Coronary artery (tissue), 2 donors: Measurements from ENCODE around the gene GPRIN3.

ENCODE experiments used
- DNase-seq: peaks from one replicate; pipeline ENCODE4 v3.0.0-alpha.2; 2017; ENCODE audit warnings: low spot score
- H3K27ac ChIP-seq, 2 donors: fragments of 200-600 bp; sonication (generic); one replicate each; pipeline ENCODE4 v1.5.1; 2016 to 2019
- H3K4me3 ChIP-seq: fragments of 200-600 bp; sonication (generic); 2 replicates; pipeline ENCODE4 v1.5.1; 2016; ENCODE audit warnings: mild to moderate bottlenecking, moderate library complexity
- TF ChIP-seq, protein P1 (sequence below): fragments of 200-600 bp; sonication (generic); IDR thresholded peaks from one replicate; pipeline ENCODE4 v1.5.1; 2019; ENCODE audit warnings: antibody characterized with exemption

Gene GPRIN3

DNA sequence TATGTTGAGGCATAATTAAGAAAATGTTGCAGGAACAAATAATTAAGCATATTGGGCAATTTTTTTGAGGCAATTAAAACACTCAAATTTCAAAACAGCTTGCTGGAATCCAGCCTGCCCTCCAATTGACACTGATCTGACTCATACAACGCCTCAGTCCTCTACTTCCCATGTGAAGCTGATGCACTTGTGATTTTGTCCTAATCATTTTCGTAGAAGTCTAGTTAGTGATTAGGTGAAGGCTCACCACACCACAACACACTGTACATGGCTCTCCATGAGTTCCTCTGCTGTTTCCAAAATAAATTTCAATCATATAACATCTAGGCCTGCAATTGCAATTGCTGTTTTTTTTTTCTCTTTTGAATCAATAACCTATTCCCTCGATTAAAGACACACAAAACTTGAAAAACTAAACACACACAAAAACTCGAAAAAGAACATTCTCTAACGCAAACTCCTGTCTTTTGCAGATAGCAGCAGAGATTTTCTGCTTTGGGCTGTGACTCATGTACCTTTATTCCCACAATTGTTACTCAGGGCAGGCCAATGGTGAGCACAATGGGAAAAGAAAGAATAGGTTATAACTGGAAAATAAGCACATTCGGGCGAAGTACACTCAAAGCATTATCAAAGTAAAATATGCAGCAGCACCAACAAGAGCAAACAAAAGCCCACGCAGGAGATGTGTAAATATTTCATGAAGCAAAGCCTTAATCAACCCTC lies 1.7 kb downstream of the GPRIN3 start:
- TF ChIP-seq, protein P1, sequence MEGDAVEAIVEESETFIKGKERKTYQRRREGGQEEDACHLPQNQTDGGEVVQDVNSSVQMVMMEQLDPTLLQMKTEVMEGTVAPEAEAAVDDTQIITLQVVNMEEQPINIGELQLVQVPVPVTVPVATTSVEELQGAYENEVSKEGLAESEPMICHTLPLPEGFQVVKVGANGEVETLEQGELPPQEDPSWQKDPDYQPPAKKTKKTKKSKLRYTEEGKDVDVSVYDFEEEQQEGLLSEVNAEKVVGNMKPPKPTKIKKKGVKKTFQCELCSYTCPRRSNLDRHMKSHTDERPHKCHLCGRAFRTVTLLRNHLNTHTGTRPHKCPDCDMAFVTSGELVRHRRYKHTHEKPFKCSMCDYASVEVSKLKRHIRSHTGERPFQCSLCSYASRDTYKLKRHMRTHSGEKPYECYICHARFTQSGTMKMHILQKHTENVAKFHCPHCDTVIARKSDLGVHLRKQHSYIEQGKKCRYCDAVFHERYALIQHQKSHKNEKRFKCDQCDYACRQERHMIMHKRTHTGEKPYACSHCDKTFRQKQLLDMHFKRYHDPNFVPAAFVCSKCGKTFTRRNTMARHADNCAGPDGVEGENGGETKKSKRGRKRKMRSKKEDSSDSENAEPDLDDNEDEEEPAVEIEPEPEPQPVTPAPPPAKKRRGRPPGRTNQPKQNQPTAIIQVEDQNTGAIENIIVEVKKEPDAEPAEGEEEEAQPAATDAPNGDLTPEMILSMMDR: no peak
- DNase-seq: no peak
- H3K27ac ChIP-seq: peak overlapping the region in 1 of 2 donors; percentile 33

DNA sequence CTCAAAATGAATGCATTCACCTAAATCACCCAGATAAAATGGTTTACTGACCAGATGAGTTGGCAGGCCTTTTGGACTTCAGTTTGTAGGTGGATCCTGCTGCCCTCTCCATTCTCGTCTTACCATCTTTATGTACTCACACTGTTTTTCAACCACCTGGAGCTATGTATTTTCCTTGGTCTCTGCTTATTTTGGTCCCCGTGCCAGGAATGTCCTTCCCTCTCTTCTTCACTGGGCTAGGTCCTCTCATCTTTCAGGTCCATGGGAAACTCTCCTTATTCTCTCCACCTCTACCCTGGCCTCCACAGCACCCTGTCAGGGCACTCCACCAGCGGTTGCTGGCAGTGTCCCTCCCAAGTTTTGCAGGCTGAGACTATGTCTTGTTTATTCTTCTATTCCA lies 2.6 kb downstream of the GPRIN3 start:
- TF ChIP-seq, protein P1: no peak
- Histone ChIP-seq H3K4me3 (no peak overlapping the region), H3K27ac (no peak overlapping the region)
- no peak for DNase-seq

More for the DNA sequence above, 1.7 kb downstream of the GPRIN3 start:
- peak overlapping the region; percentile 74 for H3K4me3 ChIP-seq

DNA sequence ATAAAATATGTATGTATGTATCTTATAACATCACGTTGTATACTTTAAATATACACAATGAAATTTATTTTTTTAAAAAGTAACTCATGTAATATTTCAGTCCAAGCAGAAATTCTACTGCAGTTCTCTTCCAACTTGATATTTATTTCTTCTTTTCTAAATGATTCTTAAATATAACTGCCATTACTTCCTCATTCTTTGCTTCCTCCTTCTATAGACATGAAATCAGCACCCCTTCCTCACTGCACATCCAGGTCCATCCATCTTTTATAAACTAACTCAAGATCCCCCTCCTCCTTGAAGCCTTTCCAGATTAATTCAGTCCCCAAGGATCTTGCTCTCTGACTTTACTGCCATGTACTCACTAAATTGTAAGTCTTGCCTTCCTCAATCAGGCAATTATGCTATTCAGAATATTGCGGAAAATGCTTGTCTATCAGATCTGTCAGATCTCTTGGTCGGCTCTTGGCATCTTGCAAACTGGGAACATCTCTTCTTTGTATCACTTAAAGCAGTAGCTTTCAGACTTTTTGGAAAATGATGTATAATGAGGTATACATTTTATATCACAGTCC lies 3.7 kb downstream of the GPRIN3 start:
- TF ChIP-seq, protein P1: no peak
- Histone ChIP-seq H3K4me3 (no peak overlapping the region), H3K27ac (no peak overlapping the region)
- no peak for DNase-seq

DNA sequence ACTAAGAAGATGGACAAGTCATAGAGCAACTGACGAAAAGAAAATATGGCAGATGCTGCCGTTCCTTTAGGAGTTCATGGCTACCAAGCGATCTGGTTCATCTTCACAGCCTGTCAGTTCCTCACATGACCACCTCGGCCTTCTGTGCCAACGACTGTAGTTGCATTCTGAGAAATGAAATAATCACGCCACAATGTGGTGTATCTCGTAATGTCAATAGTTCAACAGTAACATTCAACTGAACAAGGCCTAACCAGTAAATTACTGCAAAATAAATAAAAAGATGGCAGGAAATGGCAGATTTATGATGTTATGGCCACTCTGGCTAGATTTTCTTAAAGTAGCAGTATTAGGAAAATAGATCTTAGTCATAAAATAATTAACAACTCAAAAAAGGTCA lies 4.4 kb downstream of the GPRIN3 start:
- H3K4me3 ChIP-seq: no peak overlapping the region
- DNase-seq: no peak

DNA sequence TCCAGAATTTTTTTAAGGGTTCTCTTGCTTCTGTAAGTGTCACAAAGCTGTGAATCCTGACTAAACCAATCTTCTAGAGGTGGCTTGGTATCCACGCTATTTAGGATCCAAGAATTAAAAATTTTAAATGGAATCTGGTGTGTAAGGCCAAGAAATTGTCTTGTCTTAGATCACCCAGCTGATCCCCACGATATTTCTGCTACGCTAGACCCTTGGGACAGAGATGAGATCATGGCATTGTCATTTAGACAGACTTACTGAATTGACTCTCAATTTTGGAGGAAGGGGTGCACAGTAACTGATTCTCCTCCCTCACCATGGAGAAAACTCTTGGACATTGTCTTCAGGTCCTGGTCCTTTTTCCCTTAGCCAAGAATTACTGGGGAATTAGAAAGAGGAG lies 5.7 kb downstream of the GPRIN3 start:
- DNase-seq: no peak
- TF ChIP-seq, protein P1: no peak
- no peak overlapping the region for H3K27ac ChIP-seq
- H3K4me3 ChIP-seq: no peak overlapping the region

More for the DNA sequence above, 4.4 kb downstream of the GPRIN3 start:
- no peak overlapping the region for H3K27ac ChIP-seq
- TF ChIP-seq, protein P1: no peak

DNA sequence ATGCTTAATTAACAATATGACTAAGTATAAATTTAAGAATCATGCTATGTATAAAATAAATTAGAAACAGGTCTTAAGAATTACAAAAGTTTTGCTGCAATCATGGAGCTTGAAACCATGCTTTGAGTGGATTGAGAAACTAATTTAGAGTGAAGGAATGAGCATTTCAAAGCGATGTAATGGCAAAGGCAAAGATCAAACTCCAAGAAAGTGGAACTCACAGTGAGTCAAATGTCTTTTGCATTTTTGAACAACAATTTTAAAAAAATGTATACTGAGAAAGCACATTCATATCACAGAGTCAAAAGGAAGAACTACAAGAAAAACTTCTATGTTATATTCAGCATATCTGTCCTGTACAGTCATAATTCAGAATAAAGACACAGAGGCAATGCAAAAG lies 6.6 kb downstream of the GPRIN3 start:
- TF ChIP-seq, protein P1: no peak
- Histone ChIP-seq H3K27ac (no peak overlapping the region), H3K4me3 (no peak overlapping the region)
- no peak for DNase-seq

DNA sequence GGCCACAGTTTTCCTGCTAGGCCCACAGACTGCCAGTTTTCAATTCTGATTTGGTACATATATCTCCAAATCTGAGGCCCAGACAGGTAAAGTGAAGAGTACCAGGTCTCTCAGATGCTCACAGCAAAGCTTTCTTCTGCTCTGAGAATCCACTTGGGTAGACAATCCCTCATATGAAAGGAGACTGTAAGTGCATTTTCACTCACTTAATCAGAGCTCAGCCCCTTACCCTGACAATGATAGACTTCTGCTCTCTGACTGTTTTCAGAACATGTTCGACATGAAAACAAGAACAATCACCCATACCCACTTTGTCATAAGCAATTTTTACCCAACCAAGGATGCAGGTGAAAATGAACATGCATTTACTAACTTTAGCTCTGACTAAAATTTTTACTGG lies 7.1 kb downstream of the GPRIN3 start:
- no peak for DNase-seq
- TF ChIP-seq, protein P1: no peak
- H3K4me3 ChIP-seq: no peak overlapping the region
- no peak overlapping the region for H3K27ac ChIP-seq
